IMR-90 (cell line): ENCODE results near the gene NLGN1. TPM values are rescaled to one million over a fixed set of nuclear protein-coding genes. Genes with fewer than 3 reads are reported as not detected.

ENCODE experiments used
- ATAC-seq: fragments of 200-7000 bp; cut with Tn5 transposase; 2 replicates; pipeline ENCODE4 v1.9.1; 2020; ENCODE audit warnings: low read depth, mild to moderate bottlenecking, moderate library complexity
- BruUV-seq: library from RNA; stranded (reverse); fragments of 400-500 nt; replicated peaks from 2 replicates; lab custom pipeline; 2021; lab: Mats Ljungman, UMichigan
- CTCF ChIA-PET: fragments of 300-600 bp; formaldehyde crosslinking; extraction: SDS; loops from one replicate; lab custom pipeline; 2021; ENCODE audit warnings: antibody characterized with exemption; lab: Yijun Ruan, JAX
- POLR2A ChIA-PET: fragments of 300-600 bp; sonication (Branson Sonifier 250); formaldehyde crosslinking; loops from one replicate; lab custom pipeline; 2022; ENCODE audit warnings: antibody characterized with exemption; ENCODE audit not compliant: unreplicated experiment; lab: Charles Lee
- DNase-seq: peaks from one replicate; pipeline ENCODE4 v3.0.0; 2013
- H2AFZ ChIP-seq: replicated peaks from 2 replicates; pipeline ENCODE3; 2013; ENCODE audit warnings: low read length, mild to moderate bottlenecking; ENCODE audit not compliant: poor library complexity
- H2AK5ac ChIP-seq: 2 replicates; pipeline ENCODE4 v1.6.1; 2013; ENCODE audit warnings: low read depth, low read length, inconsistent platforms
- H2AK9ac ChIP-seq: replicated peaks from 2 replicates; pipeline ENCODE3; 2013; ENCODE audit warnings: mild to moderate bottlenecking, low read depth, low read length, moderate library complexity; ENCODE audit not compliant: poor library complexity
- H2BK120ac ChIP-seq: 2 replicates; pipeline ENCODE4 v1.6.1; 2013; ENCODE audit warnings: low read depth, low read length, inconsistent platforms
- H2BK15ac ChIP-seq: 3 replicates; pipeline ENCODE4 v1.6.1; 2013; ENCODE audit warnings: low read depth, low read length, inconsistent platforms
- H2BK20ac ChIP-seq: 2 replicates; pipeline ENCODE4 v1.6.1; 2013; ENCODE audit warnings: low read depth, mild to moderate bottlenecking, inconsistent platforms, low read length, moderate library complexity
- H2BK5ac ChIP-seq: 2 replicates; pipeline ENCODE4 v1.6.1; 2013; ENCODE audit warnings: mild to moderate bottlenecking, low read depth, low read length, inconsistent platforms; ENCODE audit not compliant: poor library complexity, severe bottlenecking
- H3K14ac ChIP-seq: replicated peaks from 2 replicates; pipeline ENCODE4 v1.6.1; 2013; ENCODE audit warnings: low read depth, low read length, inconsistent platforms
- H3K18ac ChIP-seq: 2 replicates; pipeline ENCODE4 v1.6.1; 2013; ENCODE audit warnings: low read depth, low read length, control low read depth
- H3K23ac ChIP-seq: 2 replicates; pipeline ENCODE4 v1.6.1; 2013; ENCODE audit warnings: low read depth, low read length, inconsistent platforms
- H3K27ac ChIP-seq: 2 replicates; pipeline ENCODE4 v1.5.1; 2013; ENCODE audit warnings: mild to moderate bottlenecking, control low read depth, low read length; ENCODE audit not compliant: insufficient read depth
- H3K27me3 ChIP-seq: 2 replicates; pipeline ENCODE4 v1.6.1; 2013; ENCODE audit warnings: low read length; ENCODE audit not compliant: control insufficient read depth, insufficient read depth
- H3K36me3 ChIP-seq: 2 replicates; pipeline ENCODE4 v1.6.1; 2013; ENCODE audit warnings: low read length, mixed read lengths; ENCODE audit not compliant: control insufficient read depth, insufficient read depth
- H3K4ac ChIP-seq: 2 replicates; pipeline ENCODE4 v1.6.1; 2013; ENCODE audit warnings: low read depth, low read length, inconsistent platforms
- H3K4me1 ChIP-seq: 2 replicates; pipeline ENCODE4 v1.6.1; 2013; ENCODE audit warnings: low read length, mixed read lengths; ENCODE audit not compliant: control insufficient read depth, insufficient read depth
- H3K4me2 ChIP-seq: 2 replicates; pipeline ENCODE4 v1.6.1; 2013; ENCODE audit warnings: low read depth, mild to moderate bottlenecking, control low read depth, low read length, moderate library complexity
- H3K4me3 ChIP-seq: 2 replicates; pipeline ENCODE4 v1.5.1; 2013; ENCODE audit warnings: low read depth, mild to moderate bottlenecking, control low read depth, low read length, moderate library complexity; ENCODE audit not compliant: insufficient read depth
- H3K56ac ChIP-seq: 2 replicates; pipeline ENCODE4 v1.6.1; 2013; ENCODE audit warnings: low read length, inconsistent platforms; ENCODE audit not compliant: insufficient read depth; ENCODE audit errors: extremely low read depth
- H3K79me1 ChIP-seq, 2 experiments: 2 replicates each; pipeline ENCODE4 v1.6.1; 2013; ENCODE audit warnings: low read length in 2 of 2, inconsistent platforms in 1 of 2, low read depth in 1 of 2
- H3K9ac ChIP-seq: 2 replicates; pipeline ENCODE4 v1.6.1; 2013; ENCODE audit warnings: low read depth, low read length, control low read depth
- H3K9me1 ChIP-seq: 2 replicates; pipeline ENCODE4 v1.6.1; 2013; ENCODE audit warnings: low read length, inconsistent platforms; ENCODE audit not compliant: insufficient read depth
- H3K9me3 ChIP-seq: 2 replicates; pipeline ENCODE4 v1.6.1; 2013; ENCODE audit warnings: low read length; ENCODE audit not compliant: control insufficient read depth, insufficient read depth
- H4K20me1 ChIP-seq: 2 replicates; pipeline ENCODE4 v1.6.1; 2013; ENCODE audit warnings: low read length, inconsistent platforms; ENCODE audit not compliant: insufficient read depth
- H4K5ac ChIP-seq: 2 replicates; pipeline ENCODE4 v1.6.1; 2013; ENCODE audit warnings: mild to moderate bottlenecking, low read depth, low read length, control low read depth
- H4K8ac ChIP-seq, 2 experiments: 2 replicates each; pipeline ENCODE4 v1.6.1; 2013; ENCODE audit warnings: low read depth in 2 of 2, low read length in 2 of 2, control low read depth in 1 of 2, inconsistent platforms in 1 of 2
- H4K91ac ChIP-seq: 2 replicates; pipeline ENCODE4 v1.6.1; 2013; ENCODE audit warnings: low read depth, low read length, inconsistent platforms; ENCODE audit not compliant: insufficient read depth
- BHLHE40 ChIP-seq: fragments of 150-350 bp; IDR thresholded peaks from 2 replicates; pipeline ENCODE4 v1.6.1; 2016; ENCODE audit warnings: mild to moderate bottlenecking, low read depth, low read length
- CEBPB ChIP-seq: IDR thresholded peaks from 2 replicates; pipeline ENCODE4 v1.6.1; 2012; ENCODE audit warnings: low read depth, low read length, improper control_type of control experiment
- CTCF ChIP-seq: conservative IDR thresholded peaks from 2 replicates; pipeline ENCODE4 v1.5.1; 2012; ENCODE audit warnings: mild to moderate bottlenecking, low read depth, low read length, improper control_type of control experiment
- FOS ChIP-seq: fragments of 150-350 bp; IDR thresholded peaks from 2 replicates; pipeline ENCODE4 v1.6.1; 2016; ENCODE audit warnings: low read depth, low read length
- MAZ ChIP-seq: IDR thresholded peaks from 2 replicates; pipeline ENCODE4 v1.6.1; 2012; ENCODE audit warnings: low read depth, mild to moderate bottlenecking, low read length, improper control_type of control experiment, moderate library complexity, borderline replicate concordance
- NFE2L2 ChIP-seq: fragments of 150-350 bp; IDR thresholded peaks from 2 replicates; pipeline ENCODE4 v1.6.1; 2016; ENCODE audit warnings: low read depth, mild to moderate bottlenecking, low read length
- SMC3 ChIP-seq: fragments of 150-350 bp; IDR thresholded peaks from 2 replicates; pipeline ENCODE4 v1.6.1; 2016; ENCODE audit warnings: low read depth, mild to moderate bottlenecking, antibody characterized with exemption, low read length, moderate library complexity
- WGBS, 2 experiments: methylation state at CpG; one replicate each; pipeline versions ENCODE4 v1.1.5 to v1.1.7; 2013; ENCODE audit warnings: missing lambda C conversion rate in 2 of 2; ENCODE audit not compliant: insufficient read length in 1 of 2; ENCODE audit errors: extremely low coverage in 2 of 2; 5-methylcytosine and 5-hydroxymethylcytosine counted together
- dilution Hi-C: fragments of 300-500 bp; cut with HindIII; formaldehyde crosslinking; loops from one replicate; pipeline ENCODE4 v1.14.3; 2018; ENCODE audit warnings: low sequenced_read_pairs; ENCODE audit not compliant: unreplicated experiment
- in situ Hi-C: fragments of 300-500 bp; cut with MboI; formaldehyde crosslinking; loops from 3 replicates; pipeline ENCODE4 v1.14.3; 2019; ENCODE audit warnings: low sequenced_read_pairs, inconsistent platforms, mixed read lengths
- intact Hi-C: fragments of 100-400 bp; cut with micrococcal nuclease; formaldehyde crosslinking; loops from 2 replicates; pipeline ENCODE4 v1.10.0; 2022
- polyA plus RNA-seq, 3 experiments: library from polyadenylated mRNA; depleted of rRNA; stranded (reverse); fragments of >200 nt; gene quantifications; 2 replicates each; pipeline ENCODE4 v1.2.3, GENCODE V29; 2012; ENCODE audit warnings: low replicate concordance in 1 of 3
- total RNA-seq: library from RNA; depleted of rRNA; stranded (reverse); fragments of >200 nt; gene quantifications from 2 replicates; pipeline ENCODE4 v1.2.3, GENCODE V29; 2012

The NLGN1 gene
- total and polyA plus RNA-seq, 2 of the 4 experiments (the other 2 are of a cell fraction): 1.8 to 12.5 TPM

- intact Hi-C loops: loop anchor here (5.0 to 10.0 kb wide), 2 partner anchors 244 to 613 kb away; no protein-coding TSS in a partner anchor
- in situ Hi-C loops: no loop called here
- Histone ChIP-seq H3K79me1 (no peaks in the 10 kb centered on the region), H3K9me3 (no peaks in the 10 kb centered on the region), H3K9ac (no peak overlapping the region), H3K27me3 (no peaks in the 10 kb centered on the region), H4K8ac (no peak overlapping the region), H3K36me3 (no peaks in the 10 kb centered on the region), H2AFZ (no peak overlapping the region), H2AK5ac (no peak overlapping the region), H3K4ac (no peak overlapping the region), H4K20me1 (no peaks in the 10 kb centered on the region), H2BK15ac (no peak overlapping the region), H3K23ac (no peak overlapping the region), H3K14ac (no peak overlapping the region), H2BK20ac (no peak overlapping the region), H3K18ac (no peak overlapping the region), H3K4me3 (no peak overlapping the region), H2BK5ac (no peak overlapping the region), H3K9me1 (no peaks in the 10 kb centered on the region), H4K91ac (no peak overlapping the region), H3K27ac (no peak overlapping the region; the same call in 1 of the 2 replicates), H3K4me2 (no peak overlapping the region), H3K4me1 (peaks cover 7% of the 10 kb centered on the region), H2AK9ac (no peak overlapping the region), H2BK120ac (no peak overlapping the region), H3K56ac (no peak overlapping the region), H4K5ac (no peak overlapping the region)
- ATAC-seq: peak; percentile 87
- TF ChIP-seq FOS: peak; percentile 46; the same call in 1 of the 2 replicates
- TF ChIP-seq MAZ: no peak
- no peak for TF ChIP-seq NFE2L2
- no peak for TF ChIP-seq CTCF
- no peak for TF ChIP-seq SMC3
- 0 out of 2 replicates have a peak, but pooled peaks have one; percentile 30 for TF ChIP-seq BHLHE40
- TF ChIP-seq CEBPB: peak; percentile 35; the same call in 1 of the 2 replicates
- CTCF ChIA-PET: no interaction called here
- peak; percentile 95 for DNase-seq
- dilution Hi-C loops: no loop called here
- no CpG with 5 or more reads among the region's 1 CpG for WGBS, 2 experiments
- BruUV-seq: no TSS peak
- POLR2A ChIA-PET: no interaction called here
Observed at GRCh38 chr3:174198199-174198598, 800.7 kb downstream of the NLGN1 start.
